ENCODE data around the gene ANKIB1.

Gene ANKIB1

GRCh38 chr7:92335574-92335973 lies 89.8 kb downstream of the ANKIB1 start:
- Histone ChIP-seq H3K27ac (replicated peaks) (no peak overlapping the region), H3K4me3 (replicated peaks; ENCODE audit: insufficient read depth, low read length) (no peak overlapping the region), H3K27me3 (ENCODE audit: insufficient read depth, poor library complexity, severe bottlenecking) (no peaks in the 10 kb centered on the region)
- TF ChIP-seq CTCF (IDR thresholded peaks at IDR 0.05; ENCODE audit: insufficient read depth, low read length) (no peak), GABPA (IDR thresholded peaks at IDR 0.05; ENCODE audit: low read depth) (no peak), POLR2AphosphoS5 (IDR thresholded peaks at IDR 0.05; ENCODE audit: low read depth) (no peak)
- no peak for DNase-seq (ENCODE audit: low read depth in 1 of 2, low spot score in 1 of 2)

GRCh38 chr7:92336662-92337340 lies 91.0 kb downstream of the ANKIB1 start:
- H3K4me3 ChIP-seq (replicated peaks; ENCODE audit: insufficient read depth, low read length): no peak overlapping the region
- no peaks in the 10 kb centered on the region for H3K27me3 ChIP-seq (ENCODE audit: insufficient read depth, poor library complexity, severe bottlenecking)
- no peak overlapping the region for H3K27ac ChIP-seq (replicated peaks)
- DNase-seq (ENCODE audit: low read depth in 1 of 2, low spot score in 1 of 2): no peak
- no peak for TF ChIP-seq POLR2AphosphoS5 (IDR thresholded peaks at IDR 0.05; ENCODE audit: low read depth)

- Histone ChIP-seq H3K27me3 (ENCODE audit: insufficient read depth, poor library complexity, severe bottlenecking) (no peaks in the 10 kb centered on the region), H3K27ac (replicated peaks) (no peak overlapping the region), H3K4me3 (replicated peaks; ENCODE audit: insufficient read depth, low read length) (no peak overlapping the region)
- TF ChIP-seq POLR2AphosphoS5 (IDR thresholded peaks at IDR 0.05; ENCODE audit: low read depth): no peak
- TF ChIP-seq SPI1 (IDR thresholded peaks at IDR 0.05; ENCODE audit: borderline replicate concordance, low read depth): no peak
- TF ChIP-seq GABPA (IDR thresholded peaks at IDR 0.05; ENCODE audit: low read depth): no peak
- TF ChIP-seq REST (IDR thresholded peaks at IDR 0.05; ENCODE audit: insufficient replicate concordance, low read depth): no peak
- no peak for TF ChIP-seq CTCF (IDR thresholded peaks at IDR 0.05; ENCODE audit: insufficient read depth, low read length)
- DNase-seq (ENCODE audit: low read depth in 1 of 2, low spot score in 1 of 2): no peak
Observed at GRCh38 chr7:92340016-92340415, 94.2 kb downstream of the ANKIB1 start.

GRCh38 chr7:92343714-92344113 lies 97.9 kb downstream of the ANKIB1 start:
- no peaks in the 10 kb centered on the region for H3K27me3 ChIP-seq (ENCODE audit: insufficient read depth, poor library complexity, severe bottlenecking)
- TF ChIP-seq GABPA (IDR thresholded peaks at IDR 0.05; ENCODE audit: low read depth) (no peak), SPI1 (IDR thresholded peaks at IDR 0.05; ENCODE audit: borderline replicate concordance, low read depth) (no peak), REST (IDR thresholded peaks at IDR 0.05; ENCODE audit: insufficient replicate concordance, low read depth) (no peak), CTCF (IDR thresholded peaks at IDR 0.05; ENCODE audit: insufficient read depth, low read length) (no peak), POLR2AphosphoS5 (IDR thresholded peaks at IDR 0.05; ENCODE audit: low read depth) (no peak)
- no peak for DNase-seq (ENCODE audit: low read depth in 1 of 2, low spot score in 1 of 2)
- H3K4me3 ChIP-seq (replicated peaks; ENCODE audit: insufficient read depth, low read length): no peak overlapping the region
- no peak overlapping the region for H3K27ac ChIP-seq (replicated peaks)

Data from HL-60 (cell line).